ENCODE data around the gene ARHGAP15. TPM values are rescaled to one million over a fixed set of nuclear protein-coding genes. Genes with fewer than 3 reads are reported as not detected.
A peak's percentile ranks its signal among the peaks of the same experiment; 100 is the strongest.

Gene ARHGAP15
- total and polyA plus RNA-seq, 2 experiments from 2014 or later = 0.26 TPM; not detected in 1

DNA sequence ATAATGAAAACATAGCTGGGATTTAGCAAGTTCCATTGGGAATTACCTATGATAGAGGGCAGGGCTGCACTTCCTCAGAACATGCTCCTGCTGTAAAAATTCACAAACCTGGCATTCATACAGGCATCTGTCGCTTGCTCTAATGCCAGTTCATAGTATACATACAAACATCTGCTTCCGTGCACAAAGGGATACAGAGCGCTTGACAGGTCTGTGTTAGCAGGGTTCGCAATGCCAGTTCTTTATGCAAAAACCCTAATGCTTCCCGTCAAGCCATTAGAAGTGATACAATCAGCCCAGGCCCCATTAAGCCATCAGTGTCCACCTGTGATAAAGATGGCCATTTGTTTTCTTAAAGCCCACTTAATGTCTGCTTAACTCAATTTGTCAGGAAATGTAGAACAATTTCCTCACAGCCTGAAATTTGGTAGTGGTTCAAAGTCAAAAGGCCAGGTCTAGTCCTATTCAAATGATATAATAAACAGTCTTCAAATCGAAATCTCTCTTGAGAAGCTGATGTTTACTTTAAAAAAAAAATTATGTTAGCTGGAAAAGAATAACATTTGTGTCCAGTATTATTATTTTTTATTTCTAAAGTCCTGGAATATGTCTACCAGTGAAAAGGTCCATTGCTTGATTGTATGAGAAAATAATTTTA is 556.3 kb downstream of the ARHGAP15 start (continued):
- TF ChIP-seq, protein P1, sequence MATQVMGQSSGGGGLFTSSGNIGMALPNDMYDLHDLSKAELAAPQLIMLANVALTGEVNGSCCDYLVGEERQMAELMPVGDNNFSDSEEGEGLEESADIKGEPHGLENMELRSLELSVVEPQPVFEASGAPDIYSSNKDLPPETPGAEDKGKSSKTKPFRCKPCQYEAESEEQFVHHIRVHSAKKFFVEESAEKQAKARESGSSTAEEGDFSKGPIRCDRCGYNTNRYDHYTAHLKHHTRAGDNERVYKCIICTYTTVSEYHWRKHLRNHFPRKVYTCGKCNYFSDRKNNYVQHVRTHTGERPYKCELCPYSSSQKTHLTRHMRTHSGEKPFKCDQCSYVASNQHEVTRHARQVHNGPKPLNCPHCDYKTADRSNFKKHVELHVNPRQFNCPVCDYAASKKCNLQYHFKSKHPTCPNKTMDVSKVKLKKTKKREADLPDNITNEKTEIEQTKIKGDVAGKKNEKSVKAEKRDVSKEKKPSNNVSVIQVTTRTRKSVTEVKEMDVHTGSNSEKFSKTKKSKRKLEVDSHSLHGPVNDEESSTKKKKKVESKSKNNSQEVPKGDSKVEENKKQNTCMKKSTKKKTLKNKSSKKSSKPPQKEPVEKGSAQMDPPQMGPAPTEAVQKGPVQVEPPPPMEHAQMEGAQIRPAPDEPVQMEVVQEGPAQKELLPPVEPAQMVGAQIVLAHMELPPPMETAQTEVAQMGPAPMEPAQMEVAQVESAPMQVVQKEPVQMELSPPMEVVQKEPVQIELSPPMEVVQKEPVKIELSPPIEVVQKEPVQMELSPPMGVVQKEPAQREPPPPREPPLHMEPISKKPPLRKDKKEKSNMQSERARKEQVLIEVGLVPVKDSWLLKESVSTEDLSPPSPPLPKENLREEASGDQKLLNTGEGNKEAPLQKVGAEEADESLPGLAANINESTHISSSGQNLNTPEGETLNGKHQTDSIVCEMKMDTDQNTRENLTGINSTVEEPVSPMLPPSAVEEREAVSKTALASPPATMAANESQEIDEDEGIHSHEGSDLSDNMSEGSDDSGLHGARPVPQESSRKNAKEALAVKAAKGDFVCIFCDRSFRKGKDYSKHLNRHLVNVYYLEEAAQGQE (IDR thresholded peaks at IDR 0.05; ENCODE audit: unreplicated experiment) = no peak
- TF ChIP-seq JUNB (IDR thresholded peaks at IDR 0.05; ENCODE audit: unreplicated experiment) (no peak), NANOG (IDR thresholded peaks at IDR 0.05; ENCODE audit: borderline replicate concordance) (no peak), POLR2AphosphoS5 (IDR thresholded peaks at IDR 0.05; ENCODE audit: low read depth) (no peak), ZNF114 (CRISPR knock-in tag; IDR thresholded peaks at IDR 0.05) (no peak), EZH2 (IDR thresholded peaks at IDR 0.05; ENCODE audit: low read depth, unreplicated experiment) (no peak), STAT1 (IDR thresholded peaks at IDR 0.05; ENCODE audit: unreplicated experiment) (no peak), ZNF331 (CRISPR knock-in tag; IDR thresholded peaks at IDR 0.05; ENCODE audit: low read depth) (no peak), CREB1 (CRISPR knock-in tag; IDR thresholded peaks at IDR 0.05; ENCODE audit: low read depth) (no peak), EZH2phosphoT487 (IDR thresholded peaks at IDR 0.05; ENCODE audit: unreplicated experiment) (no peak)
- TF ChIP-seq, protein P2, sequence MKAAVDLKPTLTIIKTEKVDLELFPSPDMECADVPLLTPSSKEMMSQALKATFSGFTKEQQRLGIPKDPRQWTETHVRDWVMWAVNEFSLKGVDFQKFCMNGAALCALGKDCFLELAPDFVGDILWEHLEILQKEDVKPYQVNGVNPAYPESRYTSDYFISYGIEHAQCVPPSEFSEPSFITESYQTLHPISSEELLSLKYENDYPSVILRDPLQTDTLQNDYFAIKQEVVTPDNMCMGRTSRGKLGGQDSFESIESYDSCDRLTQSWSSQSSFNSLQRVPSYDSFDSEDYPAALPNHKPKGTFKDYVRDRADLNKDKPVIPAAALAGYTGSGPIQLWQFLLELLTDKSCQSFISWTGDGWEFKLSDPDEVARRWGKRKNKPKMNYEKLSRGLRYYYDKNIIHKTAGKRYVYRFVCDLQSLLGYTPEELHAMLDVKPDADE (IDR thresholded peaks at IDR 0.05) = no peak
- TF ChIP-seq, protein P3, sequence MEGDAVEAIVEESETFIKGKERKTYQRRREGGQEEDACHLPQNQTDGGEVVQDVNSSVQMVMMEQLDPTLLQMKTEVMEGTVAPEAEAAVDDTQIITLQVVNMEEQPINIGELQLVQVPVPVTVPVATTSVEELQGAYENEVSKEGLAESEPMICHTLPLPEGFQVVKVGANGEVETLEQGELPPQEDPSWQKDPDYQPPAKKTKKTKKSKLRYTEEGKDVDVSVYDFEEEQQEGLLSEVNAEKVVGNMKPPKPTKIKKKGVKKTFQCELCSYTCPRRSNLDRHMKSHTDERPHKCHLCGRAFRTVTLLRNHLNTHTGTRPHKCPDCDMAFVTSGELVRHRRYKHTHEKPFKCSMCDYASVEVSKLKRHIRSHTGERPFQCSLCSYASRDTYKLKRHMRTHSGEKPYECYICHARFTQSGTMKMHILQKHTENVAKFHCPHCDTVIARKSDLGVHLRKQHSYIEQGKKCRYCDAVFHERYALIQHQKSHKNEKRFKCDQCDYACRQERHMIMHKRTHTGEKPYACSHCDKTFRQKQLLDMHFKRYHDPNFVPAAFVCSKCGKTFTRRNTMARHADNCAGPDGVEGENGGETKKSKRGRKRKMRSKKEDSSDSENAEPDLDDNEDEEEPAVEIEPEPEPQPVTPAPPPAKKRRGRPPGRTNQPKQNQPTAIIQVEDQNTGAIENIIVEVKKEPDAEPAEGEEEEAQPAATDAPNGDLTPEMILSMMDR (conservative IDR thresholded peaks at IDR 0.05; ENCODE audit: low read depth in 2 of 2) = no peak

DNA sequence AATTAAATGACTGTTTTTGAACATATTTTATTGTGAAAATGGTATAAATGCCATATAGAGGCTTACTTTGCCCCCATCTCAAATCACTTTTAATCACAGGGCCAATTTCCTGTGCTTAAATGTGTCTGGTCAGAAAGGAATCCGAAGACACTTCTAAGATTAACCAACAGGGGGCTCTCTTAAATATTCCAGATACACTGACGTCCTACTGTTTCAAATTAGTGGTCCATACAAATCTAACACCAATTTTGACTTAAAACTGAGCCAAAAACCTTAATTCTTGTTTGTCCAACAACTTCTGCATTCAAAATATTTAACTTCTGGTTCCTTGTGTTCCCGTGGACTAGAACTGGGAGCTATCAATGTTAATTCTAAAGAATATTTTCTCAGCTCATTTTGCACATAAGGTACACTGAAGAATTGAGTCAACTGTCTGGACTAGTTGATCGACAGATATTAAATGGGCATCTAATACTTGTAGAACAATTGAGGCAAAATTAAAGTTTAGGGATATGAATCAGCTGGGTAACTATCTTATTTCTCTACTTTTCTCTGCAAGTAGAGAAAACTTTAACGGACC is 557.5 kb downstream of the ARHGAP15 start:
- H3K36me3 Mint-ChIP-seq (ENCODE audit: low read depth) = no peaks in the 10 kb centered on the region
- no peak overlapping the region for H3K4me3 Mint-ChIP-seq
- Histone ChIP-seq H3K36me3 (ENCODE audit: insufficient read depth) (no peaks in the 10 kb centered on the region), H2AFZ (no peak overlapping the region), H3K27me3 (ENCODE audit: insufficient read depth) (no peaks in the 10 kb centered on the region), H3K27ac (ENCODE audit: low read depth) (no peak overlapping the region), H4K20me1 (replicated peaks; ENCODE audit: insufficient read depth) (no peaks in the 10 kb centered on the region), H3K79me2 (replicated peaks; ENCODE audit: insufficient read depth) (no peaks in the 10 kb centered on the region), H3F3A (replicated peaks; ENCODE audit: low read depth) (no peaks in the 10 kb centered on the region), H3K9me2 (ENCODE audit: insufficient read depth) (no peaks in the 10 kb centered on the region), H3K4me2 (no peak overlapping the region), H3K4me1 (ENCODE audit: insufficient read depth) (peaks cover 37% of the 10 kb centered on the region), H3K4me3 (no peak overlapping the region)
- ATAC-seq (peak; percentile 53), DNase-seq (ENCODE audit: low spot score) (peak; percentile 85)
- H3K9me3 Mint-ChIP-seq = no peaks in the 10 kb centered on the region
- H3K4me1 Mint-ChIP-seq = peaks cover 50% of the 10 kb centered on the region
- no peak for TF ChIP-seq EZH2phosphoT487 (IDR thresholded peaks at IDR 0.05; ENCODE audit: unreplicated experiment)
- TF ChIP-seq, protein P3 (conservative IDR thresholded peaks at IDR 0.05; ENCODE audit: low read depth in 2 of 2) = peak; percentile 44 to 83; a peak in 3 of 4 replicates
- no peaks in the 10 kb centered on the region for H3K27me3 Mint-ChIP-seq (ENCODE audit: insufficient read depth, low read depth, poor library complexity)
- no peak overlapping the region for H3K27ac Mint-ChIP-seq

Measured in GM23338 (cell line).